HL-60 (cell line): Measurements from ENCODE around the gene TK2.

ENCODE experiments used
- POLR2AphosphoS5 ChIP-seq: IDR thresholded peaks from 2 replicates; pipeline ENCODE4 v1.6.1; 2012; ENCODE audit warnings: low read depth
- SPI1 ChIP-seq: IDR thresholded peaks from 2 replicates; pipeline ENCODE4 v1.6.1; 2012; ENCODE audit warnings: low read depth, mild to moderate bottlenecking, borderline replicate concordance
- TF ChIP-seq, protein P1 (sequence below): IDR thresholded peaks from 2 replicates; pipeline ENCODE4 v1.6.1; 2012; ENCODE audit warnings: low read depth; ENCODE audit not compliant: insufficient replicate concordance
- TF ChIP-seq, protein P2 (sequence below): IDR thresholded peaks from one replicate; pipeline ENCODE4 v1.5.1; 2011; ENCODE audit warnings: low read length, control low read depth, inconsistent platforms; ENCODE audit not compliant: insufficient read depth

DNA sequence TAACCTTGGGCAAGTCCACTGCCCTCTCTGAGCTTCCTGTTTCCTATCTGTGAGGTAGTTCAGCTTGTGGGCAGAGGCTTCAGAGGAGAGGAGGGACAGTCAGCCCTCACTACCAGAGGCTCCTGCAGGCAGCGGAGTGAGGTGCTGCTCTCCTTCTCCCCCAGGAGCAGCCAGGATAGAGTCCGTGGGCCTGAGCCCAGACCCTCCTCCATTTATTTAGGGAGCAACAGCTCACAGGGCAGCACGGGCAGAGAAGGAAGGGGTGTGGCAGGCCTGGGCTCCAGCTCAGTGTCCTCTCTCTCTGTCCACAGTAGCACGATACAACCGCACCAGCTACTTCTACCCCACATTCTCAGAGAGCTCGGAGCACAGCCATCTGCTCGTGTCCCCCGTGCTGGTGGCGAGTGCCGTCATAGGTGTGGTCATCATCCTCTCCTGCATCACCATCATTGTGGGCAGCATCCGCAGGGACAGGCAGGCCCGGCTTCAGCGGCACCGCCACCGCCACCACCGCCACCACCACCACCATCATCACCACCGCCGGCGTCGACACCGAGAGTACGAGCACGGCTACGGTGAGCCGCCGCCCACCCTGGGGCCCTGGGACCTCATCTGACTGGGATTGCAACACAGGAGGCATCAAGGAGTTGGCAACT lies 80.5 kb downstream of the TK2 start:
- TF ChIP-seq, protein P1, sequence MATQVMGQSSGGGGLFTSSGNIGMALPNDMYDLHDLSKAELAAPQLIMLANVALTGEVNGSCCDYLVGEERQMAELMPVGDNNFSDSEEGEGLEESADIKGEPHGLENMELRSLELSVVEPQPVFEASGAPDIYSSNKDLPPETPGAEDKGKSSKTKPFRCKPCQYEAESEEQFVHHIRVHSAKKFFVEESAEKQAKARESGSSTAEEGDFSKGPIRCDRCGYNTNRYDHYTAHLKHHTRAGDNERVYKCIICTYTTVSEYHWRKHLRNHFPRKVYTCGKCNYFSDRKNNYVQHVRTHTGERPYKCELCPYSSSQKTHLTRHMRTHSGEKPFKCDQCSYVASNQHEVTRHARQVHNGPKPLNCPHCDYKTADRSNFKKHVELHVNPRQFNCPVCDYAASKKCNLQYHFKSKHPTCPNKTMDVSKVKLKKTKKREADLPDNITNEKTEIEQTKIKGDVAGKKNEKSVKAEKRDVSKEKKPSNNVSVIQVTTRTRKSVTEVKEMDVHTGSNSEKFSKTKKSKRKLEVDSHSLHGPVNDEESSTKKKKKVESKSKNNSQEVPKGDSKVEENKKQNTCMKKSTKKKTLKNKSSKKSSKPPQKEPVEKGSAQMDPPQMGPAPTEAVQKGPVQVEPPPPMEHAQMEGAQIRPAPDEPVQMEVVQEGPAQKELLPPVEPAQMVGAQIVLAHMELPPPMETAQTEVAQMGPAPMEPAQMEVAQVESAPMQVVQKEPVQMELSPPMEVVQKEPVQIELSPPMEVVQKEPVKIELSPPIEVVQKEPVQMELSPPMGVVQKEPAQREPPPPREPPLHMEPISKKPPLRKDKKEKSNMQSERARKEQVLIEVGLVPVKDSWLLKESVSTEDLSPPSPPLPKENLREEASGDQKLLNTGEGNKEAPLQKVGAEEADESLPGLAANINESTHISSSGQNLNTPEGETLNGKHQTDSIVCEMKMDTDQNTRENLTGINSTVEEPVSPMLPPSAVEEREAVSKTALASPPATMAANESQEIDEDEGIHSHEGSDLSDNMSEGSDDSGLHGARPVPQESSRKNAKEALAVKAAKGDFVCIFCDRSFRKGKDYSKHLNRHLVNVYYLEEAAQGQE = no peak
- TF ChIP-seq, protein P2, sequence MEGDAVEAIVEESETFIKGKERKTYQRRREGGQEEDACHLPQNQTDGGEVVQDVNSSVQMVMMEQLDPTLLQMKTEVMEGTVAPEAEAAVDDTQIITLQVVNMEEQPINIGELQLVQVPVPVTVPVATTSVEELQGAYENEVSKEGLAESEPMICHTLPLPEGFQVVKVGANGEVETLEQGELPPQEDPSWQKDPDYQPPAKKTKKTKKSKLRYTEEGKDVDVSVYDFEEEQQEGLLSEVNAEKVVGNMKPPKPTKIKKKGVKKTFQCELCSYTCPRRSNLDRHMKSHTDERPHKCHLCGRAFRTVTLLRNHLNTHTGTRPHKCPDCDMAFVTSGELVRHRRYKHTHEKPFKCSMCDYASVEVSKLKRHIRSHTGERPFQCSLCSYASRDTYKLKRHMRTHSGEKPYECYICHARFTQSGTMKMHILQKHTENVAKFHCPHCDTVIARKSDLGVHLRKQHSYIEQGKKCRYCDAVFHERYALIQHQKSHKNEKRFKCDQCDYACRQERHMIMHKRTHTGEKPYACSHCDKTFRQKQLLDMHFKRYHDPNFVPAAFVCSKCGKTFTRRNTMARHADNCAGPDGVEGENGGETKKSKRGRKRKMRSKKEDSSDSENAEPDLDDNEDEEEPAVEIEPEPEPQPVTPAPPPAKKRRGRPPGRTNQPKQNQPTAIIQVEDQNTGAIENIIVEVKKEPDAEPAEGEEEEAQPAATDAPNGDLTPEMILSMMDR = no peak
- no peak for TF ChIP-seq POLR2AphosphoS5
- TF ChIP-seq SPI1 = no peak
